Cerebellar cortex (tissue), 1 donor: Measurements from ENCODE around the gene ODAD3.
"Not testable (repeated sequence)": the region's sequence is repeated elsewhere in the genome, so short reads cannot be mapped to it uniquely, and the experiment has no call there.

Experiments used
- DNase-seq: peaks from one replicate; pipeline ENCODE4 v3.0.0-alpha.2; 2015; ENCODE audit warnings: low spot score

ODAD3 gene

GRCh38 chr19:11437955-11438354, 3.0 kb upstream of the ODAD3 start:
- DNase-seq = no peak

- no peak for DNase-seq
Measured at GRCh38 chr19:11435833-11436313, 952 bp upstream of the ODAD3 start.

- DNase-seq = no peak
Measured at GRCh38 chr19:11434703-11435056, 241 bp downstream of the ODAD3 start.

- not testable (repeated sequence) for DNase-seq
Measured at GRCh38 chr19:11433526-11433925, 1.4 kb downstream of the ODAD3 start.

GRCh38 chr19:11426656-11427055, 8.3 kb downstream of the ODAD3 start:
- no peak for DNase-seq

GRCh38 chr19:11425719-11426457, 9.0 kb downstream of the ODAD3 start:
- no peak for DNase-seq

GRCh38 chr19:11423791-11424181, 11.1 kb downstream of the ODAD3 start:
- DNase-seq = no peak

GRCh38 chr19:11423164-11423790, 11.6 kb downstream of the ODAD3 start:
- no peak for DNase-seq

- DNase-seq = peak; percentile 24
Measured at GRCh38 chr19:11422163-11423065, 12.5 kb downstream of the ODAD3 start.

- no peak for DNase-seq
Measured at GRCh38 chr19:11421371-11422098, 13.4 kb downstream of the ODAD3 start.

- no peak for DNase-seq
Measured at GRCh38 chr19:11420429-11421370, 14.2 kb downstream of the ODAD3 start.

- no peak for DNase-seq
Measured at GRCh38 chr19:11418549-11419506, 16.1 kb downstream of the ODAD3 start, which contains the start of gene RGL3. TSS of gene RGL3 (minus strand) at chr19:11419314. CDS start at chr19:11419278, 36 bp downstream.

- no peak for DNase-seq
Measured at GRCh38 chr19:11418094-11418548, 16.8 kb downstream of the ODAD3 start.

GRCh38 chr19:11416346-11417052, 18.4 kb downstream of the ODAD3 start:
- DNase-seq = no peak

- DNase-seq = no peak
Measured at GRCh38 chr19:11414544-11414943, 20.4 kb downstream of the ODAD3 start.

GRCh38 chr19:11410682-11411081, 24.2 kb downstream of the ODAD3 start:
- DNase-seq = no peak

GRCh38 chr19:11408591-11408990, 26.3 kb downstream of the ODAD3 start:
- no peak for DNase-seq

- DNase-seq = not testable (repeated sequence)
Measured at GRCh38 chr19:11406703-11407236, 28.2 kb downstream of the ODAD3 start.
